HEK293 (cell line): ENCODE measurements around the gene CDKN2A.
"Not testable (repeated sequence)": the region's sequence is repeated elsewhere in the genome, so short reads cannot be mapped to it uniquely, and the experiment has no call there.

Experiments used
- CTCF ChIA-PET: fragments of 350-600 bp; formaldehyde crosslinking; extraction: SDS; loops from one replicate; lab custom pipeline; 2021; ENCODE audit warnings: antibody characterized with exemption; lab: Yijun Ruan, JAX
- POLR2A ChIA-PET: fragments of 300-600 bp; formaldehyde crosslinking; extraction: SDS; loops from one replicate; lab custom pipeline; 2020; ENCODE audit warnings: antibody characterized with exemption, inconsistent platforms; lab: Yijun Ruan, JAX
- H3K27ac ChIP-seq: fragments of 200-500 bp; sonication (Bioruptor generic); 2 replicates; pipeline ENCODE4 v1.5.1; 2014; ENCODE audit warnings: low read depth, low read length, control low read depth, inconsistent platforms; ENCODE audit errors: extremely low read depth
- H3K36me3 ChIP-seq, 2 experiments: fragments of 200-500 bp in 1 of 2; sonication (Bioruptor generic) in 1 of 2; 1 replicate in 1 of 2; 2 replicates in 1 of 2; pipeline ENCODE4 v1.5.1; 2014 to 2017; ENCODE audit warnings: inconsistent platforms in 2 of 2, low read length in 2 of 2; ENCODE audit not compliant: control insufficient read depth in 2 of 2, insufficient read depth in 1 of 2
- H3K4me1 ChIP-seq: fragments of 200-500 bp; sonication (Bioruptor generic); 2 replicates; pipeline ENCODE4 v1.5.1; 2014; ENCODE audit warnings: mild to moderate bottlenecking, low read length, inconsistent platforms; ENCODE audit not compliant: control insufficient read depth, insufficient read depth
- H3K4me3 ChIP-seq: 2 replicates; pipeline ENCODE4 v1.5.1; 2011; ENCODE audit warnings: low read depth, mild to moderate bottlenecking, control low read depth, low read length, moderate library complexity
- H3K9me3 ChIP-seq: fragments of 200-500 bp; sonication (Bioruptor generic); 2 replicates; pipeline ENCODE4 v1.5.1; 2014; ENCODE audit warnings: low read depth, low read length, inconsistent platforms; ENCODE audit not compliant: control insufficient read depth, insufficient read depth
- EGR2 ChIP-seq: fragments of 450-650 bp; formaldehyde crosslinking; IDR thresholded peaks from 2 replicates; pipeline ENCODE4 v1.5.1; 2016; ENCODE audit warnings: low read depth, missing biosample characterization, missing genetic modification characterization
- FEZF1 ChIP-seq: fragments of 450-650 bp; formaldehyde crosslinking; IDR thresholded peaks from 2 replicates; pipeline ENCODE4 v1.5.1; 2016; ENCODE audit warnings: missing biosample characterization, missing genetic modification characterization
- MYNN ChIP-seq: fragments of 450-650 bp; formaldehyde crosslinking; IDR thresholded peaks from 2 replicates; pipeline ENCODE4 v1.5.1; 2016; ENCODE audit warnings: missing biosample characterization, missing genetic modification characterization, borderline replicate concordance
- RBAK ChIP-seq: fragments of 450-650 bp; formaldehyde crosslinking; IDR thresholded peaks from 2 replicates; pipeline ENCODE4 v1.5.1; 2016; ENCODE audit warnings: missing biosample characterization, missing genetic modification characterization
- REST ChIP-seq: fragments of 450-650 bp; formaldehyde crosslinking; IDR thresholded peaks from 2 replicates; pipeline ENCODE4 v1.5.1; 2016; ENCODE audit warnings: missing biosample characterization, missing genetic modification characterization
- SALL2 ChIP-seq: fragments of 450-650 bp; formaldehyde crosslinking; IDR thresholded peaks from 2 replicates; pipeline ENCODE4 v1.5.0; 2017; ENCODE audit warnings: missing biosample characterization, mild to moderate bottlenecking, missing genetic modification characterization, borderline replicate concordance
- YY2 ChIP-seq: fragments of 450-650 bp; formaldehyde crosslinking; IDR thresholded peaks from 2 replicates; pipeline ENCODE4 v1.5.1; 2016; ENCODE audit warnings: missing biosample characterization, missing genetic modification characterization
- ZBTB1 ChIP-seq: fragments of 450-650 bp; formaldehyde crosslinking; IDR thresholded peaks from 2 replicates; pipeline ENCODE4 v1.5.1; 2016; ENCODE audit warnings: missing biosample characterization, missing genetic modification characterization
- ZNF132 ChIP-seq: fragments of 450-650 bp; formaldehyde crosslinking; IDR thresholded peaks from 2 replicates; pipeline ENCODE4 v1.5.1; 2017; ENCODE audit warnings: missing biosample characterization, missing genetic modification characterization, borderline replicate concordance
- ZNF157 ChIP-seq: fragments of 450-650 bp; formaldehyde crosslinking; IDR thresholded peaks from 2 replicates; pipeline ENCODE4 v1.5.1; 2016; ENCODE audit warnings: missing biosample characterization, missing genetic modification characterization
- ZNF221 ChIP-seq: fragments of 450-650 bp; formaldehyde crosslinking; IDR thresholded peaks from 2 replicates; pipeline ENCODE4 v1.5.1; 2017; ENCODE audit warnings: missing biosample characterization, missing genetic modification characterization, borderline replicate concordance
- ZNF416 ChIP-seq: fragments of 450-650 bp; formaldehyde crosslinking; IDR thresholded peaks from 2 replicates; pipeline ENCODE4 v1.5.1; 2016; ENCODE audit warnings: missing biosample characterization, missing genetic modification characterization
- ZNF423 ChIP-seq: fragments of 450-650 bp; formaldehyde crosslinking; IDR thresholded peaks from 2 replicates; pipeline ENCODE4 v1.5.1; 2016; ENCODE audit warnings: missing biosample characterization, missing genetic modification characterization
- ZNF433 ChIP-seq: fragments of 450-650 bp; formaldehyde crosslinking; IDR thresholded peaks from 2 replicates; pipeline ENCODE4 v1.5.1; 2016; ENCODE audit warnings: missing biosample characterization, missing genetic modification characterization, low read depth
- ZNF473 ChIP-seq: fragments of 450-650 bp; formaldehyde crosslinking; IDR thresholded peaks from 2 replicates; pipeline ENCODE4 v1.5.1; 2017; ENCODE audit warnings: missing biosample characterization, missing genetic modification characterization
- ZNF514 ChIP-seq: fragments of 450-650 bp; formaldehyde crosslinking; IDR thresholded peaks from 2 replicates; pipeline ENCODE4 v1.5.1; 2016; ENCODE audit warnings: missing biosample characterization, missing genetic modification characterization
- ZNF558 ChIP-seq: fragments of 450-650 bp; formaldehyde crosslinking; IDR thresholded peaks from 2 replicates; pipeline ENCODE4 v1.5.1; 2016; ENCODE audit warnings: missing biosample characterization, missing genetic modification characterization
- ZNF571 ChIP-seq: fragments of 450-650 bp; formaldehyde crosslinking; IDR thresholded peaks from 2 replicates; pipeline ENCODE4 v1.5.0; 2017; ENCODE audit warnings: missing biosample characterization, missing genetic modification characterization
- ZNF610 ChIP-seq: fragments of 450-650 bp; formaldehyde crosslinking; IDR thresholded peaks from 2 replicates; pipeline ENCODE4 v1.5.1; 2016; ENCODE audit warnings: missing biosample characterization, missing genetic modification characterization, borderline replicate concordance
- ZNF660 ChIP-seq: fragments of 450-650 bp; IDR thresholded peaks from 2 replicates; pipeline ENCODE4 v1.5.1; 2018; ENCODE audit warnings: missing biosample characterization, mild to moderate bottlenecking, missing genetic modification characterization
- ZNF664 ChIP-seq: fragments of 450-650 bp; formaldehyde crosslinking; IDR thresholded peaks from 2 replicates; pipeline ENCODE4 v1.5.1; 2016; ENCODE audit warnings: missing biosample characterization, missing genetic modification characterization
- ZNF701 ChIP-seq: fragments of 450-650 bp; formaldehyde crosslinking; IDR thresholded peaks from 2 replicates; pipeline ENCODE4 v1.5.1; 2016; ENCODE audit warnings: missing biosample characterization, missing genetic modification characterization
- ZNF76 ChIP-seq: fragments of 450-650 bp; formaldehyde crosslinking; IDR thresholded peaks from 2 replicates; pipeline ENCODE4; 2016; ENCODE audit warnings: low read depth, missing biosample characterization, missing genetic modification characterization, borderline replicate concordance
- ZSCAN30 ChIP-seq: fragments of 450-650 bp; IDR thresholded peaks from 2 replicates; pipeline ENCODE4 v1.5.1; 2018; ENCODE audit warnings: missing biosample characterization, mild to moderate bottlenecking, missing genetic modification characterization, moderate library complexity
- TF ChIP-seq, protein P1 (sequence below): fragments of 450-650 bp; formaldehyde crosslinking; IDR thresholded peaks from 2 replicates; pipeline ENCODE4 v1.5.1; 2016; ENCODE audit warnings: missing biosample characterization, missing genetic modification characterization

The CDKN2A gene

GRCh38 chr9:21961569-21961968 is 32.6 kb downstream of the CDKN2A start (continued):
- TF ChIP-seq ZBTB1 (tag by site-specific recombination) = no peak
- no peak for TF ChIP-seq ZNF660 (tag by site-specific recombination)
- no peak for TF ChIP-seq ZNF221 (tag by site-specific recombination)
- TF ChIP-seq ZNF433 = no peak
- TF ChIP-seq ZNF132 (tag by site-specific recombination) = no peak
- TF ChIP-seq ZNF423 (tag by site-specific recombination) = no peak

DNA sequence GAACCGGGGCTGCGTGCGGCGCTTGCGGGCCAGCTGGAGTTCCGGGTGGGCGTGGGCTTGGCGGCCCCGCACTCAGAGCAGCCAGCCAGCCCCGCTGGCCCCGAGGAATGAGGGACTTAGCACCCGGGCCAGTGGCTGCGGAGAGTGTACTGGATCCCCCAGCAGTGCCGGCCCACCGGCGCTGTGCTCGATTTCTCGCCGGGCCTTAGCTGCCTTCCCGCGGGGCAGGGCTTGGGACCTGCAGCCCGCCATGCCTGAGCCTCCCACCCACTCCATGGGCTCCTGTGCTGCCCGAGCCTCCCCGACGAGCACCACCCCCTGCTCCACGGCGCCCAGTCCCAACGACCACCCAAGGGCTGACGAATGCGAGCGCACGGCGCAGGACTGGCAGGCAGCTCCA is 34.9 kb downstream of the CDKN2A start:
- CTCF ChIA-PET, H3K4me1 ChIP-seq, H3K36me3 ChIP-seq, H3K27ac ChIP-seq, POLR2A ChIA-PET, H3K4me3 ChIP-seq, H3K9me3 ChIP-seq: not testable (repeated sequence)

DNA sequence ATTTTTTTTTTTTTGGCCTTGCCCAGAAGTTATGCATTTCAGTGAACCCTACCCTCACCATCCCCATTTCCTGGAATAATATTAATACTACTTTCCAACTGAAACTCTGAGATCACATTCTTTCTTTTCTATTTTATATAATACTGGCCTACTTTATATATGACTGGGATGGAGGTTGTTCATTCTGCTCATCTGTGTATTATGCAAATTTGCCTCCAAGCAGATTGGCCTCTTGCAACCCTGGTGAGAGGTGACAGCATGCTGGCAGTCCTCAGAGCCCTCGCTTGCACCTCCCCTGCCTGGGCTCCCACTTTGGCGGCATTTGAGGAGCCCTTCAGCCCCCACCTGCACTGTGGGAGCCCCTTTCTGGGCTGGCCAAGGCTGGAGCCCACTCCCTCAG is 35.4 kb downstream of the CDKN2A start:
- TF ChIP-seq RBAK (tag by site-specific recombination) (no peak), ZNF473 (tag by site-specific recombination) (no peak), MYNN (no peak), ZNF157 (tag by site-specific recombination) (no peak), FEZF1 (tag by site-specific recombination) (no peak)
- TF ChIP-seq, protein P1, sequence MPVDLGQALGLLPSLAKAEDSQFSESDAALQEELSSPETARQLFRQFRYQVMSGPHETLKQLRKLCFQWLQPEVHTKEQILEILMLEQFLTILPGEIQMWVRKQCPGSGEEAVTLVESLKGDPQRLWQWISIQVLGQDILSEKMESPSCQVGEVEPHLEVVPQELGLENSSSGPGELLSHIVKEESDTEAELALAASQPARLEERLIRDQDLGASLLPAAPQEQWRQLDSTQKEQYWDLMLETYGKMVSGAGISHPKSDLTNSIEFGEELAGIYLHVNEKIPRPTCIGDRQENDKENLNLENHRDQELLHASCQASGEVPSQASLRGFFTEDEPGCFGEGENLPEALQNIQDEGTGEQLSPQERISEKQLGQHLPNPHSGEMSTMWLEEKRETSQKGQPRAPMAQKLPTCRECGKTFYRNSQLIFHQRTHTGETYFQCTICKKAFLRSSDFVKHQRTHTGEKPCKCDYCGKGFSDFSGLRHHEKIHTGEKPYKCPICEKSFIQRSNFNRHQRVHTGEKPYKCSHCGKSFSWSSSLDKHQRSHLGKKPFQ (tag by site-specific recombination) = no peak
- Histone ChIP-seq H3K36me3 (no peaks in the 10 kb centered on the region), H3K9me3 (no peaks in the 10 kb centered on the region), H3K27ac (no peak overlapping the region), H3K4me1 (no peaks in the 10 kb centered on the region), H3K4me3 (no peak overlapping the region)
- POLR2A ChIA-PET = no interaction called here
- CTCF ChIA-PET = no interaction called here

DNA sequence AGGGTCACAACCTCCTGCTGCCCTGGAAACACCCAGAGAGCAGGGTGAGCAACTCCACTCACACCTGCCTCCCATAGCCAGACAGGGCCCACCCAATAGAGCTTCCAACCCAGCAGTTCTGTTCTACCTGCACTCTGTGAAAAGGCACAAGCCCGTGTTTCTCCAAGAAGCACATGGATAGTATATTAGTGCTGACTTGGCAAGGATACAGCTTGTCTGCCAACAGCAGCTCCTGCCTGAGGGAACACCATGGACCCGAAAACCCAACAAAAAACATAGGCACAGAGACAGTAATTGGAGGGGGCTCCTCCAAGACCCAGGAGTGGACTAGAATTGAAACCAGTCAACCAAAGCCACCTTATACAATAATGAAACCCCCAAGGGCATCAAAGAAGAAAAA is 48.6 kb downstream of the CDKN2A start:
- Histone ChIP-seq H3K4me3 (no peak overlapping the region), H3K4me1 (no peaks in the 10 kb centered on the region), H3K9me3 (no peaks in the 10 kb centered on the region), H3K36me3 (no peaks in the 10 kb centered on the region), H3K27ac (no peak overlapping the region)
- TF ChIP-seq SALL2 (tag by site-specific recombination) (no peak), ZNF416 (tag by site-specific recombination) (no peak)
- ChIA-PET CTCF (no interaction called here), POLR2A (interaction anchor here (0.7 to 1.0 kb wide), 2 partner anchors 15 to 478 kb away, joined by 3 to 7 read pairs; no protein-coding TSS in a partner anchor)

DNA sequence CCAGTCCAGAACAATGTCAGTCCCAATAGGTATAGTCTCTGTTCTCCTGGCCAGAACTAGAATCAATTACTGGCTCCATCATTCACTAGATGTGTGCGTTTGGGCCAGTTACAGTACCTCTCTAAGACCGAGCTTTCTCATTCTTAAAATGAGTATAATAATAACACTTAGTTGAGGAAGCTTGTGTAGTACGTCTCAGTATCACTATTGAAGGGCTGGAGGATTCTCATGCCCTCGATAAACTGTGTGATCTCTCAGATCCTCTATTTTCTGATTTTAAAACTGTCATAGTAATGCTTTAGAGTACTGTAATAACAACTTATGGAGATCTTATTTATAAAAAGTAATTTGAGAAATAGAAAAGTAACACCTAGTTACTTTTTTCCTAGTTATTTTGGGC is 50.7 kb downstream of the CDKN2A start:
- no peak overlapping the region for H3K4me3 ChIP-seq
- no peaks in the 10 kb centered on the region for H3K36me3 ChIP-seq
- ChIA-PET CTCF (no interaction called here), POLR2A (interaction anchor here (0.6 kb wide), 1 partner anchor 1705 kb away, joined by 6 read pairs; no protein-coding TSS in a partner anchor)
- H3K27ac ChIP-seq = no peak overlapping the region
- H3K9me3 ChIP-seq = no peaks in the 10 kb centered on the region
- no peaks in the 10 kb centered on the region for H3K4me1 ChIP-seq
- no peak for TF ChIP-seq ZNF76 (tag by site-specific recombination)
- TF ChIP-seq ZNF514 = no peak
- no peak for TF ChIP-seq YY2 (tag by site-specific recombination)
- no peak for TF ChIP-seq ZNF701 (tag by site-specific recombination)
- no peak for TF ChIP-seq REST (tag by site-specific recombination)
- no peak for TF ChIP-seq ZSCAN30 (tag by site-specific recombination)
- TF ChIP-seq ZNF610 (tag by site-specific recombination) = no peak
- TF ChIP-seq EGR2 (tag by site-specific recombination) = no peak
- TF ChIP-seq ZNF571 (tag by site-specific recombination) = no peak
- TF ChIP-seq ZNF664 (tag by site-specific recombination) = no peak
- TF ChIP-seq ZNF558 = no peak
